DMS 273 treated with DMSO at 0.1 percent for 48 hours (cell line): Measurements from ENCODE around the gene IL37.
"Not testable (repeated sequence)": the region's sequence is repeated elsewhere in the genome, so short reads cannot be mapped to it uniquely, and the experiment has no call there.

Source experiments
- DNase-seq: peaks from one replicate; lab custom pipeline; 2025; lab: John Stamatoyannopoulos, UW

The IL37 gene

GRCh38 chr2:112923237-112923966 is 12.4 kb downstream of the IL37 start:
- no peak for DNase-seq

GRCh38 chr2:112923967-112924338 is 13.0 kb downstream of the IL37 start:
- DNase-seq: no peak

- no peak for DNase-seq
These were observed 13.4 kb downstream of the IL37 start for GRCh38 chr2:112924360-112924759.

GRCh38 chr2:112924821-112925220 is 13.9 kb downstream of the IL37 start:
- no peak for DNase-seq

- no peak for DNase-seq
These were observed 15.7 kb downstream of the IL37 start for GRCh38 chr2:112926707-112927106.

- DNase-seq: no peak
These were observed 16.8 kb downstream of the IL37 start for GRCh38 chr2:112927745-112928144.

GRCh38 chr2:112933261-112933660 is 22.3 kb downstream of the IL37 start:
- DNase-seq: no peak

- DNase-seq: not testable (repeated sequence)
These were observed 23.2 kb downstream of the IL37 start for GRCh38 chr2:112934117-112934516.

GRCh38 chr2:112936927-112937232 is 25.9 kb downstream of the IL37 start:
- no peak for DNase-seq

- no peak for DNase-seq
These were observed 27.9 kb downstream of the IL37 start for GRCh38 chr2:112938904-112939303.

- DNase-seq: no peak
These were observed 28.5 kb downstream of the IL37 start for GRCh38 chr2:112939425-112939824.

GRCh38 chr2:112940859-112941625 is 30.1 kb downstream of the IL37 start:
- DNase-seq: no peak

GRCh38 chr2:112941753-112942653 is 31.0 kb downstream of the IL37 start:
- peak; percentile 3 for DNase-seq

- no peak for DNase-seq
These were observed 31.7 kb downstream of the IL37 start for GRCh38 chr2:112942654-112943002.

- no peak for DNase-seq
These were observed 34.0 kb downstream of the IL37 start for GRCh38 chr2:112944971-112945370.

GRCh38 chr2:112946086-112946485 is 35.1 kb downstream of the IL37 start:
- DNase-seq: no peak

GRCh38 chr2:112947374-112947773 is 36.4 kb downstream of the IL37 start:
- DNase-seq: no peak

GRCh38 chr2:112949456-112949855 is 38.5 kb downstream of the IL37 start:
- DNase-seq: no peak

- no peak for DNase-seq
These were observed 43.4 kb downstream of the IL37 start for GRCh38 chr2:112954364-112954763.

GRCh38 chr2:112957511-112957910 is 46.5 kb downstream of the IL37 start:
- no peak for DNase-seq

GRCh38 chr2:112958428-112959108 is 47.6 kb downstream of the IL37 start:
- peak; percentile 45 for DNase-seq

- peak; percentile 45 for DNase-seq
These were observed 48.3 kb downstream of the IL37 start for GRCh38 chr2:112959109-112959812.
